ENCODE results near the gene TMEM178A.

DNA sequence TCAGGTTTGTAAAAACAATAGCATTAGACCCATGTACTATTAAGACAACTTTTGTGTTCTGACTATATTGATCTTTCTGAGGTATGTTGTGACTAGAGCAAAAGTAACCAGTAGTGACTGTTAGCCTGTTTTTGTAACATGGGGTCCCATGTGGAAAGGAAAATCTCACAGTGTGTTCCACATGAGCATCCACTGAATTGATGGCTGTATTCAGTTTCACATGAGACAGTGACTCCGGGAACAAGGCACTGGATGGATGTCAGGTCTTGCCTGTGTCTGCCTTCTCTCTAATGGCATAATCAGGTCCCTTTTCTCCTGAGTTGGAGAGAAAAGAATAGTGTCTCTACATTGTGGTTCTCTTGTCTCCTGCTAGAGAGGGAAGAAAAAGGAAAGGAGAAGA lies 27.5 kb downstream of the TMEM178A start:
- TF ChIP-seq, protein P1, sequence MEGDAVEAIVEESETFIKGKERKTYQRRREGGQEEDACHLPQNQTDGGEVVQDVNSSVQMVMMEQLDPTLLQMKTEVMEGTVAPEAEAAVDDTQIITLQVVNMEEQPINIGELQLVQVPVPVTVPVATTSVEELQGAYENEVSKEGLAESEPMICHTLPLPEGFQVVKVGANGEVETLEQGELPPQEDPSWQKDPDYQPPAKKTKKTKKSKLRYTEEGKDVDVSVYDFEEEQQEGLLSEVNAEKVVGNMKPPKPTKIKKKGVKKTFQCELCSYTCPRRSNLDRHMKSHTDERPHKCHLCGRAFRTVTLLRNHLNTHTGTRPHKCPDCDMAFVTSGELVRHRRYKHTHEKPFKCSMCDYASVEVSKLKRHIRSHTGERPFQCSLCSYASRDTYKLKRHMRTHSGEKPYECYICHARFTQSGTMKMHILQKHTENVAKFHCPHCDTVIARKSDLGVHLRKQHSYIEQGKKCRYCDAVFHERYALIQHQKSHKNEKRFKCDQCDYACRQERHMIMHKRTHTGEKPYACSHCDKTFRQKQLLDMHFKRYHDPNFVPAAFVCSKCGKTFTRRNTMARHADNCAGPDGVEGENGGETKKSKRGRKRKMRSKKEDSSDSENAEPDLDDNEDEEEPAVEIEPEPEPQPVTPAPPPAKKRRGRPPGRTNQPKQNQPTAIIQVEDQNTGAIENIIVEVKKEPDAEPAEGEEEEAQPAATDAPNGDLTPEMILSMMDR (IDR thresholded peaks at IDR 0.05): no peak
- no peak for TF ChIP-seq POLR2A (IDR thresholded peaks at IDR 0.05)
